Mesendoderm (in vitro differentiated cells): ENCODE data around the gene FAM163B.

Experiments
- DNase-seq: peaks from one replicate; pipeline ENCODE4 v3.0.0; 2013
- H2AK5ac ChIP-seq: 2 replicates; pipeline ENCODE4 v1.6.1; 2013; ENCODE audit warnings: low read length, inconsistent platforms
- H2BK120ac ChIP-seq: 2 replicates; pipeline ENCODE4 v1.6.1; 2013; ENCODE audit warnings: low read depth, mild to moderate bottlenecking, low read length, moderate library complexity, mixed read lengths
- H2BK15ac ChIP-seq: replicated peaks from 2 replicates; pipeline ENCODE4 v1.6.1; 2013; ENCODE audit warnings: low read depth, mild to moderate bottlenecking, moderate library complexity
- H2BK5ac ChIP-seq: 2 replicates; pipeline ENCODE4 v1.6.1; 2013; ENCODE audit warnings: low read length, inconsistent platforms
- H3K18ac ChIP-seq: 2 replicates; pipeline ENCODE4 v1.6.1; 2013; ENCODE audit warnings: mild to moderate bottlenecking, low read length, mixed read lengths
- H3K23ac ChIP-seq: one replicate; pipeline ENCODE4 v1.6.1; 2013; ENCODE audit warnings: low read length
- H3K27ac ChIP-seq: 2 replicates; pipeline ENCODE4 v1.5.1; 2013; ENCODE audit warnings: low read depth, mild to moderate bottlenecking, inconsistent platforms, low read length, moderate library complexity
- H3K27me3 ChIP-seq: 2 replicates; pipeline ENCODE4 v1.6.1; 2013; ENCODE audit warnings: low read length, control low read depth, mild to moderate bottlenecking, inconsistent platforms; ENCODE audit not compliant: insufficient read depth, poor library complexity
- H3K36me3 ChIP-seq: 2 replicates; pipeline ENCODE4 v1.6.1; 2013; ENCODE audit warnings: low read length, inconsistent platforms; ENCODE audit not compliant: control insufficient read depth, insufficient read depth
- H3K4ac ChIP-seq: one replicate; pipeline ENCODE4 v1.6.1; 2013; ENCODE audit warnings: low read depth, mild to moderate bottlenecking, low read length, moderate library complexity
- H3K4me1 ChIP-seq: 2 replicates; pipeline ENCODE4 v1.6.1; 2013; ENCODE audit warnings: low read depth, low read length, inconsistent platforms; ENCODE audit not compliant: control insufficient read depth
- H3K4me2 ChIP-seq: 2 replicates; pipeline ENCODE4 v1.6.1; 2013; ENCODE audit warnings: low read length
- H3K4me3 ChIP-seq: 2 replicates; pipeline ENCODE4 v1.5.1; 2013; ENCODE audit warnings: mild to moderate bottlenecking, low read length
- H3K56ac ChIP-seq: one replicate; pipeline ENCODE4 v1.6.1; 2013; ENCODE audit warnings: low read length
- H3K79me1 ChIP-seq: 2 replicates; pipeline ENCODE4 v1.6.1; 2013; ENCODE audit warnings: low read length, inconsistent platforms
- H3K79me2 ChIP-seq: 2 replicates; pipeline ENCODE4 v1.6.1; 2013; ENCODE audit warnings: mild to moderate bottlenecking, low read length; ENCODE audit not compliant: control insufficient read depth, insufficient read depth
- H3K9ac ChIP-seq: 2 replicates; pipeline ENCODE4 v1.6.1; 2013; ENCODE audit warnings: low read length, inconsistent platforms
- H4K5ac ChIP-seq: one replicate; pipeline ENCODE4 v1.6.1; 2013; ENCODE audit warnings: low read length
- H4K8ac ChIP-seq: one replicate; pipeline ENCODE4 v1.6.1; 2013; ENCODE audit warnings: low read depth, mild to moderate bottlenecking, control low read depth, low read length, moderate library complexity
- WGBS: extraction: QIAGEN DNeasy Blood & Tissue Kit; methylation state at CpG from one replicate; pipeline ENCODE4 v1.1.7; 2013; ENCODE audit warnings: low lambda C conversion rate, missing lambda C conversion rate; ENCODE audit not compliant: insufficient coverage; ENCODE audit errors: extremely low coverage; 5-methylcytosine and 5-hydroxymethylcytosine counted together

FAM163B gene

GRCh38 chr9:133633681-133634080 lies 24.5 kb upstream of the FAM163B start:
- H4K8ac ChIP-seq, result no peak overlapping the region
- H2AK5ac ChIP-seq, result no peak overlapping the region
- WGBS, result no CpG with 5 or more reads among the region's 8 CpGs

DNA sequence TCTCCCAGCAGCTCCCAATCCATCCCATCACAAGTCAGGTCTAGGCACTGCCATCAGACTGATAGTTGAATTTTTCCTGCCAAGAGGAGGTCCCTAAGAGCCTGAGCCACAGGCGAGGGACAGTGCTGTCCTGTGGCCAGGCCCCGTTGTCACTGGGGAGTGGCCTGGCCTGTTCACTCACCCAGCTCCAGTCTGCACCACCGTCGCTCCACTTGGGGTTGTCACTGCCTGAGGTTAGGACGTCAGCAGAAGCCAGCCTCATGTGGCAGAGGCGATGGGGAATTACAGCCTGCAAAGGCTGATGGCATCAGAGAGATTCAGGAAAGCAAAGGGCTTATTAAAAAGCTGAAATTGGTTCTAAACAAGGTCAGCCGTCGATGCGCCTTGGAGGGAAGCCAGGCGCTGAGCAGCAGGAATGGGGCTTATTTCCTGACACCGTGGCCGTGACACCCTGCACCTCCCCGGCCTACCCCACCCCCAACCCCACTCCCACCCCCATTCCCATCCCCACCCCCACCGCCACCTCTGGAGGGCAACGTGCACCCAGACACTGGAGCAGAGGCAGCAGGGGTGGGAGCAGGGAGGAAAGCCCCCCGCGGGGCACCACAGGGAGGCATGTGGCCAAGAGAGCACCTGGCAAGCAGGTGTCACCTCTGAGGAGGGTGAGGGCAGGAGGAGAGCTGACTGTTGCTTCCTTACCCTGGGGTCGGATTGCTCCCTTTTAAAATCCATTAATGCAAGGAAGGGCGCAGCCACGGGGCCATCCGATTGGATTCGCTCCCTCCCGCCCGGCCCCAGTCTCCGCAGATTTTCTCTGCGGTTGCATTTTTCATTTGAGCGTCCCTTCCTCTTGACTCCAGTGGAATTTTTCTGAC lies 23.9 kb upstream of the FAM163B start:
- Histone ChIP-seq H3K23ac (peak overlapping the region; percentile 45), H3K18ac (no peak overlapping the region), H4K5ac (no peak overlapping the region), H3K4me3 (no peak overlapping the region), H2AK5ac (no peak overlapping the region), H2BK5ac (no peak overlapping the region), H3K4me1 (no peaks in the 10 kb centered on the region), H3K27me3 (no peaks in the 10 kb centered on the region), H3K36me3 (no peaks in the 10 kb centered on the region), H3K4ac (no peak overlapping the region), H4K8ac (no peak overlapping the region), H3K27ac (no peak overlapping the region), H3K9ac (no peak overlapping the region), H2BK120ac (no peak overlapping the region), H3K79me2 (no peaks in the 10 kb centered on the region), H2BK15ac (no peak overlapping the region), H3K4me2 (no peak overlapping the region), H3K79me1 (no peaks in the 10 kb centered on the region), H3K56ac (no peak overlapping the region)
- no CpG with 5 or more reads among the region's 27 CpGs for WGBS
- DNase-seq, result no peak

More at GRCh38 chr9:133633681-133634080, 24.5 kb upstream of the FAM163B start:
- Histone ChIP-seq H3K4me1 (no peaks in the 10 kb centered on the region), H3K56ac (no peak overlapping the region), H2BK5ac (no peak overlapping the region), H3K4me2 (no peak overlapping the region), H2BK15ac (no peak overlapping the region), H3K4ac (no peak overlapping the region), H3K79me1 (no peaks in the 10 kb centered on the region), H3K23ac (no peak overlapping the region), H3K18ac (no peak overlapping the region), H3K27me3 (no peaks in the 10 kb centered on the region), H3K79me2 (no peaks in the 10 kb centered on the region), H3K9ac (no peak overlapping the region), H3K4me3 (no peak overlapping the region), H2BK120ac (no peak overlapping the region), H4K5ac (no peak overlapping the region), H3K27ac (no peak overlapping the region), H3K36me3 (no peaks in the 10 kb centered on the region)
- no peak for DNase-seq

DNA sequence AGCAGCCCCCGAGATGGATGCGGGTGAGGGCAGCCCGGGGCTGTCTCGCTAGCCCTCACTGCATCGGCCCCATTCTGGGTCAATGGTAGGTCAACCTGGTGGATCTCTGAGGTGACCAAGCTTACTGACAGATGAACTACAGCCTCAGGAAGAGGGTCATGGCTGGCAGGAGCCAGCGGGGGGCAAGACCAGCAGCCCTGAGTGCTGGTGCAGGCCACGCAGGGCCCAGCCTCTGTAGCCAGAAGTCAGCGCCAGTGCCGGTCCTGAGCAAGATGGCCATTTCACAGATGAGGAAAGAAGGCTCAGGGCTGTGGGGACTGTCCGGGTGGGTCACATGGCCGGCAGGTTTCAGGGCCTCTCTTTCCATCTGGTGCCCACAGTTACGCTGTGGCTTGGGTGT lies 21.9 kb upstream of the FAM163B start:
- WGBS, result no CpG with 5 or more reads among the region's 12 CpGs
- Histone ChIP-seq H3K36me3 (no peaks in the 10 kb centered on the region), H2AK5ac (no peak overlapping the region), H2BK120ac (no peak overlapping the region), H3K79me1 (no peaks in the 10 kb centered on the region), H3K23ac (no peak overlapping the region), H4K5ac (no peak overlapping the region), H3K79me2 (no peaks in the 10 kb centered on the region), H3K4me3 (no peak overlapping the region), H3K4me1 (no peaks in the 10 kb centered on the region), H3K27ac (no peak overlapping the region), H4K8ac (no peak overlapping the region), H3K27me3 (no peaks in the 10 kb centered on the region), H3K9ac (no peak overlapping the region), H3K18ac (no peak overlapping the region), H3K4me2 (no peak overlapping the region), H2BK15ac (no peak overlapping the region), H3K4ac (no peak overlapping the region), H3K56ac (no peak overlapping the region), H2BK5ac (no peak overlapping the region)
- DNase-seq, result no peak

DNA sequence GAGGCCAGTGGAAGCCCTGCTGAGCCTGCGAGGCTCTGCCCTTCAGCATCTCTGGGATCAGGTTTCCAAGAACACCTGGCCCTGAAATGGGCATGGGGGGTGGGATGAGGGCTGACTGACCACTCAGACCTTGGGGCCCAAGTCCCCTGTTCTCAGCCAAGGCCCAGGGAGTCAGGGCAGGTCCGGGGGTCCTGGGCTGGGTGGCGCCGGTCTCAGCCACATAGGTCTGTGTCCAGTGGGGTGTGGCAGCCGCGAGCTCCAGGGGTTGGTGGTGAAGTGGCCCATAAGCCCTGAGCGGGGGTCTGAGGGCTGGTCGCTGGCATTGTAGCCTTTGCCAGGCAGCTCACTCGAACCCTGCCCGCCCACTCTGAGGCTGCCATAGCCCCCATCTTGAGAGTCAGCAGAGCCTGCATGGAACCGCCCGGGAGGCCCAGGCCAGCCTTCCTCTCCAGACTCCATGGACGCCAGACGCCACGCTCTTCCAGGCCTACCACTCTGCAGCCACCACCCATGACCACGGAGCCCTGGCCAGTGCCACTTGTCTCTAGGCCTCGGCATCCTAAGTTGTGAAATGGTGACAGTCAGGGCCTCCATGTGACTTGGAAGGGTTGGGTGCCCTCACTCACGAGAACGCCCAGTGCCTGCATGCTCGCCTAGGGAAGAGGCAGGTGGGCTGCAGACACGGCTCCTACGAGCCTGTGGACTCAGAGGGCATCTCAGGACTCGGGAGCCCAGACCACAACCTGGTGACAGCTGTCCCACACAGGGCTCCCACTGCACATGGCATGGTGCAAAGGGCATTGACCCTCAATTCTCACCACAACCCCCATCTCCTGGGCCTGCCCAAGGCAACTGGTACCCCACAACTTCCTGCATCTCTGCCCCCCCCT lies 20.3 kb upstream of the FAM163B start:
- no peaks in the 10 kb centered on the region for H3K79me1 ChIP-seq

GRCh38 chr9:133628766-133629165 lies 19.6 kb upstream of the FAM163B start:
- H3K27ac ChIP-seq, result no peak overlapping the region
- no peak overlapping the region for H3K4ac ChIP-seq
- H4K8ac ChIP-seq, result no peak overlapping the region
- H2BK15ac ChIP-seq, result no peak overlapping the region
- no peak overlapping the region for H2BK120ac ChIP-seq
- no peaks in the 10 kb centered on the region for H3K79me2 ChIP-seq
- H3K79me1 ChIP-seq, result no peaks in the 10 kb centered on the region
- no peak overlapping the region for H2BK5ac ChIP-seq
- H3K9ac ChIP-seq, result no peak overlapping the region
- H3K4me2 ChIP-seq, result no peak overlapping the region
- H3K23ac ChIP-seq, result no peak overlapping the region
- no peak overlapping the region for H3K18ac ChIP-seq
- no peaks in the 10 kb centered on the region for H3K27me3 ChIP-seq
- no peaks in the 10 kb centered on the region for H3K4me1 ChIP-seq
- H4K5ac ChIP-seq, result no peak overlapping the region
- WGBS, result no CpG with 5 or more reads among the region's 8 CpGs
- no peak for DNase-seq
- H3K4me3 ChIP-seq, result no peak overlapping the region
- no peaks in the 10 kb centered on the region for H3K36me3 ChIP-seq
- no peak overlapping the region for H3K56ac ChIP-seq
- H2AK5ac ChIP-seq, result no peak overlapping the region

More for the DNA sequence above, 20.3 kb upstream of the FAM163B start:
- Histone ChIP-seq H2BK5ac (no peak overlapping the region), H3K36me3 (no peaks in the 10 kb centered on the region), H3K79me2 (no peaks in the 10 kb centered on the region), H3K4ac (no peak overlapping the region), H4K5ac (no peak overlapping the region), H3K27me3 (no peaks in the 10 kb centered on the region), H4K8ac (no peak overlapping the region), H3K56ac (no peak overlapping the region), H3K4me3 (no peak overlapping the region), H3K9ac (no peak overlapping the region), H3K23ac (no peak overlapping the region), H2AK5ac (no peak overlapping the region), H2BK120ac (no peak overlapping the region), H3K27ac (no peak overlapping the region), H3K18ac (no peak overlapping the region), H3K4me2 (no peak overlapping the region), H2BK15ac (no peak overlapping the region), H3K4me1 (no peaks in the 10 kb centered on the region)
- WGBS, result no CpG with 5 or more reads among the region's 23 CpGs
- DNase-seq, result no peak
